HG03064 (cell line): ENCODE data around the gene CUEDC2.

Source experiments
- ATAC-seq: cut with Tn5 transposase; IDR thresholded peaks from one replicate; pipeline ENCODE4 v1.9.1; 2021; ENCODE audit warnings: low read depth; ENCODE audit not compliant: unreplicated experiment

CUEDC2 gene

DNA sequence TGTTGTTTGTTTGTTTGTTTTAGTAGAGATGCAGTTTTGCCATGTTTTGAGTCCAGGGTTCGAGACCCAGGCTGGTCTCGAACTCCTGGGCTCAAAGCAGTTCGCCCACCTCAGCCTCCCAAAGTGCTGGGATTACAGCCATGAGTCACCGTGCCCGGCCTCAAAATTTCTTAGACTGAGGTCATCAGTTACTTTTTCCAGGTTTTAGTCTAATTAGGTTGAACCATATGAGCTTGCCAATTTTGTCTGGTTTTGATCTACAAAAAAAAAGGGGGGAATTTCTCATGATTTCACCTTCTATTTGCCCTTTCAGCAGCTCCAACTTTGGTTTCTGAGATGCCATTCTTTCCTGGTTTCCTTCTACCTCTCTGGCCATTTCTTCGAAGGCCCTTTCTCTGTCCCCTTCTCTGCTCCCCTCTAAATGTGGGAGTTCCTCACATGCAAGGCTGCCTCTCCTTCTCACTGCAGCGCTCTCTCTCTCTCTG, 5.5 kb downstream of the CUEDC2 start:
- ATAC-seq, result no peak

DNA sequence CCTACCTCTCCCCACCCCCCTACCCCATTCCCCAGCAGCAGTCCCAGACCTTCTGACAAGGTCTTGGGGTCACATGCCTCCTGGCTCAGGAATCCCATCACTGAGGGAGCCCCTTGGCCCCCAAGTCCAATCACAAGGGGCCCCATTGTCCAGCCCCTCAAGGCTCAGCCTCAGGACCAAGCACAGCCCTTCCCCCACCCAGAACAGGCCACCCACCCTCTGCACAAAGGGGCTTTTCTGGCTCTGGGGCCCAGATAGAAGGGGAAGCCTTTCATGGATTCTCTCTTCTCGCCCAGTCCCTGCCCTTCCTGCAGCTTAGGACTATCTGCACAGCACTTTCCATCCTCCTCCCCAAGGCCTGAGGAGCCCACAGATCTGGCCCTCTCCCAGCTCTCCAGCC, 6.9 kb downstream of the CUEDC2 start:
- no peak for ATAC-seq

DNA sequence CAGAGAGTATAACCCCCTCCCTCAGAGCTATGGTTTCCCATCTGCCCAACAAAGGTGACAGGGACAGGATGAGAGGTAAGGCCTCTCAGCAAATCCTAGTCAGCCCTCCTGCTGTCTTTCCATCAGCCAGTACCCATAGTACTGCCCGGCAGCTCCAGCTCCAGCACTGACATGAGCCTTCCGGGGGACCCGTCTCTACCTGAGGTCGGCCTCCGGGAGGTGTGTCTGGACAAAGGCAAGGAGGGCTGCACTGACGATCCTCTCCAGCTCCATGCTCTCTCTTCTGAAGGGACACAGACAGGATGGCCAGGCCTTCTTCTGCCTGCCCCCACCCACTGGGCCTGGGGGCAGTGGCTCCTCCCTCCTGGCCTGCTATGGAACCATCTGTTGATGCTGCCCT, 7.5 kb downstream of the CUEDC2 start:
- ATAC-seq, result no peak

DNA sequence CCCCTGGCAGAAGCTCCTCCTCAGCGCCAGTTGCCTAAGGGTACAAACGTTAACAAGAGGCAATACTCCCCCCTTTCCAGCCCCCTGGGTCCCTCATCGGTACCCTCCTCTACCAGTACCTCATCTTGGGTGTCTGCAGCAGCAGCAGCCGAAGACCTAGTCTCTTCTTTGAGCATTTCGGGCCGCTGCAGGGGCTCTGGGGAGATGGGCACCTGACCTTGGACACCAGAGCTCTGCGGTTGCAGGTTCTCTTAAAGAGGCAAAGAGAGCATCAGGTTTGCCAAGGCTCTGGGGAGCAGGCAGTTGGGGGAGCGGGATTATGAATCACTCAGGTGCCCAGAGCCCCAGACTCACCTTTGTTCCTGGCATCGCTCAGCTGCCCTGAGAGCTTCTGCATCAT, 8.2 kb downstream of the CUEDC2 start:
- ATAC-seq, result no peak

DNA sequence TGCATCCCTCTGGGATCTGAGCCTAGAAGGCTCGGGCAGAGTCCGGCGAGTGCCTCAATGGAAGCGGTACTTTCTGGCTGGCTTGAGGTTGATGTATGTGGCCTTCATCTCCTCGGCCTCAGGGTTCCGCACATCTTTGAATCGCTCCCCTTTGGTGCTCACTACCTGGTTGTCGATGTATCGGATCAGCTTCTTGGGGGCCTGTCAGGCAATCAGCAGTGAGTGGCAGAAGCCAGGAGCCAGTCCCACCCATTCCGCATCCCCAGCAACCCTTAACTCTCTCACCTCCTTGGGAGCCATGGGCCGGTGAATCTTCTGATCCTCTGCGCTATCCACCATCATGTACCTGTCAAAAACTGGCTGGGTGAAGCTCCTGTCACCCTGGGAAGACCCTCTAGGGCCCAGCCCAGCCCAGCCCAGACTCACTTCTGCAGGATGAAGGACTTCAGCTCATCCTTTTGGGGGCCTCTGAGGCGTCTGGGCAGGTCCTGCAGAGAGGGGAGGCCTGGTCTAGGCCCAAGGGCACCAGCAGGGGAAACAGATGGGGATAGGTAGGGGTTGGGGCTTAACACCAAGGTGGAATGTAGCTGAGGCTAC, 8.9 kb downstream of the CUEDC2 start:
- ATAC-seq, result no peak

DNA sequence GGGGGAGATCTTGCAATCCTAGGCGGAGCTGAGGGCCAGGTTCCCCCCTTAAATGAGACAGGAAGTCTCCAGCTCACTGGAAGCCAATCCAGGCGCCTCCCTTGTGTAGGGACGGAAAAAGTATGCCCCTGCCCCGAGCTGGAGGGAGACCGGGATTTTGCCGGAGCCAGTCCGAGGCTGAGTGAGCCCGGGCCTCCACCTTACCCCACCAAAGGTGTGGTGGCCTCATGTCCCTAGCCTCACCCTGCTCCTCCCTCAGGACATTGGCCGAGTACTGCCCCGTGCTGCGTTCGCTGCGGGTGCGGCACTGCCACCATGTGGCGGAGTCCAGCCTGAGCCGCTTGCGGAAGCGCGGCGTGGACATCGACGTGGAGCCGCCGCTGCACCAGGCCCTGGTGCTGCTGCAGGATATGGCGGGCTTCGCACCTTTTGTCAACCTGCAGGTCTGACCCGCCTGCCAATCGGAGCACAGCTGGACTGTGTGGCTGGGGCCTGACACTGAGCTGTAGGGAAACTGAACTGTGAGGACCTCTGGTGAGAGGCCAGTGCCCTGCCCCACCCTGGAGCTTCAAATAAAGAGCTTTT, 9.7 kb downstream of the CUEDC2 start:
- ATAC-seq, result no peak

DNA sequence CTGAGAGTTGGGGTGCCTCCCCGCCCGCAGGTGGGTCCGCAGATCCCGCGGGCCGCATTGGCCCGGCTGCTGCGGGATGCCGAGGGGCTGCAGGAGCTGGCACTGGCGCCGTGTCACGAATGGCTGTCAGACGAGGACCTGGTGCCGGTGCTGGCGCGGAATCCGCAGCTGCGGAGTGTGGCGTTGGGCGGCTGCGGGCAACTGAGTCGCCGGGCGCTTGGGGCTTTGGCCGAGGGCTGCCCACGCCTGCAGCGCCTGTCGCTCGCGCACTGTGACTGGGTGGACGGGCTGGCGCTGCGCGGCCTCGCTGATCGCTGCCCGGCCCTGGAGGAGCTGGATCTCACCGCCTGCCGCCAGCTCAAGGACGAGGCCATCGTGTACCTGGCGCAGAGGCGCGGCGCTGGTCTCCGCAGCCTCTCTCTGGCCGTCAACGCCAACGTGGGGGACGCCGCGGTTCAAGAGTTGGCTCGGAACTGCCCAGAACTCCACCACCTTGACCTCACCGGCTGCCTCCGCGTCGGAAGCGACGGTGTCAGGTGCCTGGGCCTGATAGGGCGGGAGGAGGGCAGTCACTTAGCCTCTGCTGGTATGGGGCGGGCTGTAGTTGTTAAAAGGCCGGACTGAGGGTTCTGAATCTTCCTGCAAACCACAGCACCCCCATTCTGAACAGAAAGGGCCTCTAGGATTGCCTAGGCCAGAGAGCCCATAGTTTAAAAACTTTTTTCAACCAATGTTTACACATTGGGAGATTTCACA, 10.4 kb downstream of the CUEDC2 start:
- peak; percentile 4 for ATAC-seq

DNA sequence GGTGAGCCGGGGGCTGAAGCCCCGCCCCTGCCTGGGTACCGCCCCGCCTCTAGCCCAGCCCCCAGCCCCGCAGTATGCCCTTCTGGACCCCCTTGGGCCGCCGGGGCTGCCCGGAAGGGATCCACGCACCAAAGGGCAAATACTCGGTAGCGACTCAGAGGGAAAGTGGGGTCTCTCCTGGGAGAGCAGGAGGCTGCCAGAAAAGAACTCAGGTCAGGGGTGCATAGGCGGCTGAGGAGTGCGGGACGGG, 10.9 kb downstream of the CUEDC2 start:
- peak; percentile 2 for ATAC-seq

DNA sequence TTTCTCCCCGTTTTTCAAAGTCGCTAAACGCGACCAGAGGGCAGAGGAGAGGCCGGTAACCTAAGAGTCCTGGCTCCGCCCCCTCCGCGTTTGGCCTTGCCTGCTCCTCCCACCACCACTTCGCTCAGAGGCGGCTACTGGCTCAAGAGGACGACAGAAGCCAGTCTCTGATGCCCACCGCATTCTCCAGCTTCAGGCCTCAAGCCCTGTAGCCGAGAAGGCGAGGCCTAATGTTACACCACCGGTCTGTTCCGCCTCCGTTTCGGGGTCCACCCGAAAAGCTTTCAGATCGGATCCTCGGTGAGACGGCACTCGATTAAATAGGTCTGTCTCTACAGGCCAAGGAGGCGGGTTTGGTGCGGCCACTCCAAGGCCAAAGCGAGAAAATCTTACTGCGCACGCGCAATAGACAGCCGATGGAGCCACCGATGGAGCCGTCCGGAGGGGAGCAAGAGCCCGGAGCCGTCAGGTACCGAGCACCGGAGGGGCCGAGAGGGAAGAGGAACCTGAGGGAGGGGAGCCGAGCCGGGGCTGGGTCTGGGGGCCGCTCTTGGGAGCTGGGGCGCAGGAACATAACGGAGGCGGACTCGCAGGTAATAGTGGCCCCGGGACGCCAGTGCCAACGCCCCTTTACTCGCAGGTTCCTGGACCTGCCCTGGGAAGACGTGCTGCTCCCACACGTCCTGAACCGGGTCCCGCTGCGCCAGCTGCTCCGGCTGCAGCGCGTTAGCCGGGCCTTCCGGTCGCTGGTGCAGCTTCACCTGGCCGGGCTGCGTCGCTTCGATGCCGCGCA, 11.5 kb downstream of the CUEDC2 start, which contains the start of gene FBXL15:
Gene FBXL15, plus strand, starts transcription at position 123 of the 793 bp plus-strand sequence. Its CDS starts 294 bp downstream, at position 417.
- ATAC-seq, result peak; percentile 44

DNA sequence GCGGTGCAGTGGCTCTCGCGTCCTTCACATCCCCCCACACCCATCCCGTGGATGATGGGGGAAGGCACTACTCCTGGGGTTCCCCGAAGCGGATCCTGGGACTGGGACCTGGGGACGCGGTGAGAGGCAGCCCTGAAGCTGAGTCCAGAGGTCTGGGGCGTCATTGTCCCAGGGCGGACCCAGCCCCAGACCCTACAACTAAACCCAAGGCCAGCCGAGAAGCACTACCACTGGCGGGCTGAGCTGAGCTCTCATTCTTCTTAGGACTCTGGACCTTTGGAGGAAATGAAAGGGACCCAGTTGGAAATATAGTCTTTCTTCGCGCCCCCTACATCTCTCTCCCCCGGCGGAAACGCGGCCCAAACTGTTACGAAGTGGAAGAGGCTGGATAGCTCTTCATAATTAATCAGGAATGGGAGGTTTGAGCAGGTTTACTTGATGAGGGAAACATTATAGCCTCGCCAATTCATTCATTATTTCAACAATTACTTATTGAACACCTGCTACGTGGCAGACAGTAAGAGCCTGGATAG, 12.1 kb downstream of the CUEDC2 start:
- no peak for ATAC-seq

DNA sequence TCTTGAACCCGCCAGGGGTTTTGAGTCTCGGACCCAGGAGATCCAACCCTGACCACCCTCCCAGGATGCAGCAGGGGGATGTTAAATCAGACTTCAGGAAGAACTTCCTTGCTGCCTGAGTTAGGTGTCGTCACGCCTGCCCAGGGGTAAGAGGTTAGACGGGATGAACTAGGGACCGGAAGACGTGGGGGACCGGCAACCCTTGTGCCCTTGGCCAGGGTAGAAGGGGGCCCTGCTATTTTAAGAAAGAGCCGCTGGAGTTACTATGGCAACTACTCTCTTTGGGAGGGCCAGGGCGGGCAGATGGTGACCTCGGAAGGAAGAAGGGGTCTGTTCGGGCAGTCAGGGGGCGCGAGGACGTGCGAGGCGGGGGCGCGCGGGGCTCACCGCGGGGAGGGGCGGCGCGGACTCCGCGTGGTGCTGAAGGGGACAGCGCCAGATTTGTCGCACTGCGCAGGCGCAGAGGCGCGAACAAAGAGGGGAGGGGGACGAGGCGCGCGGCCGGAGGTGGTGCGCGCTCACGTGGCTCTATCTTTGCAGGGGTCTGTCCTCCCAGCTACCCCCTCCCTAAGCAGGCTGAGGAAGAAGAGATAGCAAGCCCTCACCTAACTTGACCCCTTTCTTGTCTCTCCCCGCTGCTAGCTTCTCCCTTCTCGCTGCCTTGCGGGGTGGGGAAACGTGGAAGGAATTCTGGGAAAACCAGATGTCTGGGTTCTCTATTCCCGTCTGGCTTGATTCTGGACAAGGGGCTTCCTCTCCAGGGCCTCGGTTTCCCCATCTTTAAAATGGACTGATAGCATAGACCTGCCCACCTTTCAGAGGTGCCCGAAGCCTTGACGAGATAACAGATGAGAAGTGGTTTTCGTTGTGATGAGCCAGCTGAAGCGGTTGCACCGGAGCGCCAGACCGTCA, 12.8 kb downstream of the CUEDC2 start:
- no peak for ATAC-seq

DNA sequence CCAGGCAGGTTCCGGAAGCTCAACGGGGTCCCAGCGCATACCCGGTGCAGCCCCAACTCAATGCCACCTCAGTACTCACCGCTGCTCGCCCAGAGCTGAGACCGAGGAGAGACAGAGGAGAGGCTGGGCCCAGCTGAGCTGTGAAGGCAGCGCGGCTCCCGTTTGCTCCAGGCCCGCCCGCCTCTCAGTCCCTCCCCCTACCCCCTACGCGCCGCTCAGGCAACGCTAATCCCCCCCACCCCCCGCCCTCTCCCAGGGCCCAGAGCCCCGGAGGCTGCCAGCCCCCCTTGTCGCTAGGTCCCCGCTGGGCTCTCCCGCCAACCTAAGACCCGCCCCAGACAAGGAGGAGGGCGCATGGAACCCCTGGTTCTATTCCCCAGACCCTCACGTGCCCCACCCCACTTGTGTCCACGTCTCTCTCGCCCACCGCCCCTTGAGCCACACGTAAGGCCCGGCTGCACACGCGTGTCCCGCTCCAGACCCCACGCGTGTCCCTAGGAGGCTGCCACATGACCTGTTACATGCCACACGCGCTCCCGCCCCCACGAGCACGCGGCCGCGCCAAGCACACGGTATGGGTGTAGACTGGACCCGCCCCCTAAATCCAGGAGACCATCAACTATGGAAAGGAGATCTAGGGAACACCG, 13.6 kb downstream of the CUEDC2 start, which contains the start of gene PSD:
Gene PSD, minus strand, starts transcription at position 164 of the 647 bp plus-strand sequence. CDS start 1,747 bp downstream, outside the sequence.
- no peak for ATAC-seq

DNA sequence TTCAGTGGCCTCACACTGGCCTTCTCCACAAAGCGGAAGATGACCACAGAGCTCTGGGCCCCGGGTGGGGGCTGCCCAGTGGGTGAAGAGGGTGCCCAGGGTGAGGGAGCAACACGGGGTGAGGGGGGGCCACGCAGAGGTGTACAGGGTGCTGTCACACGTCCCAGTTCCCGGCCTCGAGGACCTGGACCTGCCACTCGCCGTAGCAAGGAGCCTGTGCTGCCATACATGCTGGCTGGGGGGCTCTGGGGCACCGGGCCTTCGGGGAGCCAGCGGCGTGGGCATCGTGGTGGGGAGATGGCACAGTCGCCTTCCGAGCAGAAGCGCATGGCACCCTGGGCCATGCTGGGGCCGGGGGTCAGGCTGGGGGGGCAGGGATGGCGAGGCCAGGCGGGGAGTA, 15.7 kb downstream of the CUEDC2 start:
- ATAC-seq, result no peak

DNA sequence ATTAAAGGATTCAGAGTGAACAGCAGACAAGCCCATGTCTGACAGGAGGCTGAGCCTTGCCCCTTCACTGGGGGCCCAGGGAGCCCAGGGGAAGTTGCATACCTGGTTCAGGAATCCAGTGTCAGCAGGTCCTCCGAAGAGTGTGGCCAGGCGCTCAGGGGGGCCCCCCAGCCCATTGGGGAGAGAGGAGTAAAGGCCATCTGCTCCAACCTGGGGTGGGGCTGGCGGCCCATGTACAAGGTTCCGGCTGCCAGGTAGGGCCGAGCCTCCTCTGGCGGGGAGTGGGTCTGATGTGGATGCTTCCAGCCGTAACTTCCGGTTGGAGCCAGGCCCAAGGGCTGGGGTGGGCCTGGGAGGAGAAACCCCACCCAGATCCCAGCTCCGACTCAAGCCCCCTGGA, 16.1 kb downstream of the CUEDC2 start:
- ATAC-seq, result no peak

DNA sequence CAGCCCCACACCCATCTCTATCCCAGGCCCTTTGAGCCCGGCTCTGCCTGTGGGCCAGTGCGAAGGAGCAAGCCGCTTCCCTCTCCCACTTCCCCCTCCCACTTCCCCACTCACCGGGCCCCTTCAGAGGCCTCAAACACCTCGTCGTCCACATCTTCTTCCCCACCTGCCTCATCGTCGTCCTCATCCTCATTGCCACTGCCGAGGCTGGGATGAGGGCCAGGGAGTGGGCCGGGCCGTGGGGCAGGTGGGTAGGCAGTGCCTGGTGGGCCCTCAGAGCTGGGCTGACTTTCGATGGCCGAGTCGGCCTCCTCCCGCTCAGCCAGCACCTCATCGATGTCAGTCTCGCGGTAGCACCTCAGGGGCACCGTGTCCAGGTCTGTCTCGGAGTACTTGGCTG, 17.6 kb downstream of the CUEDC2 start:
- no peak for ATAC-seq

DNA sequence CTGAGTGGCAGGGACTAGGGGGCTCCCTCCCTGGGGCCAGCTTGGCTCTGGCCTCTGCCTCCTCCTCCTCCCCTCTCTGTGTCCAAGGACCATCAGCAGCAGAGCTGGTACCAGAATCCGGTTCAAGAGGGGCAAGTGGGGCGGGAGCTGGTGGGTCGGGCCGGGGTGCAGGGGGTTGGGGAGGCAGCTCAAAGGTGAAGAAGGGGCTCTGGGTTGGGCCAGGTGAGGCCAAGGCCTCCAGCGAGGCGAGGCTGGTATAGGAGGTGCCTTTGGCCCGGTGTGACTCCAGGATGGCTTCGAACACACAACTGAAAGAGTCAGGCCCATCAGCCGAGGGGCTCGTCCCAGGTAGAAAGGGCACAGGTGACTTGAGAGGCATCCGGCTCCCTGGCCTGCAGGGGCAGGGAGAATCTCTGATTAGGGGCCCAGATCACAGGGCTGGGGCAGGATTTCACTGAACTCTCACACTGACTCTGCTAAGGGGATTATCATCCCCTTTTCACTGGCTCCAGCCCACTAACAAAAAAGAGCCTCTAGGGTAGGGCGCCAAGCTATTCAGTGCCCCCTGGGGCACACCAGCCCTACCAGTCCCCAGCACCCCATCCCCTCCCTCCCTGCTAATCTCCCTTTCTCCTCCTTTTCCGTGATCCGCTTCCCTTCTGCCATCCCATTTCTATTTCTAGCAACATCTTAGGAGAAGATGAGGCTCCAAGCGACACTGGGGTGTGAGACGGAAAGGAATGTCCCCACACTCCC, 18.4 kb downstream of the CUEDC2 start:
- ATAC-seq, result no peak

DNA sequence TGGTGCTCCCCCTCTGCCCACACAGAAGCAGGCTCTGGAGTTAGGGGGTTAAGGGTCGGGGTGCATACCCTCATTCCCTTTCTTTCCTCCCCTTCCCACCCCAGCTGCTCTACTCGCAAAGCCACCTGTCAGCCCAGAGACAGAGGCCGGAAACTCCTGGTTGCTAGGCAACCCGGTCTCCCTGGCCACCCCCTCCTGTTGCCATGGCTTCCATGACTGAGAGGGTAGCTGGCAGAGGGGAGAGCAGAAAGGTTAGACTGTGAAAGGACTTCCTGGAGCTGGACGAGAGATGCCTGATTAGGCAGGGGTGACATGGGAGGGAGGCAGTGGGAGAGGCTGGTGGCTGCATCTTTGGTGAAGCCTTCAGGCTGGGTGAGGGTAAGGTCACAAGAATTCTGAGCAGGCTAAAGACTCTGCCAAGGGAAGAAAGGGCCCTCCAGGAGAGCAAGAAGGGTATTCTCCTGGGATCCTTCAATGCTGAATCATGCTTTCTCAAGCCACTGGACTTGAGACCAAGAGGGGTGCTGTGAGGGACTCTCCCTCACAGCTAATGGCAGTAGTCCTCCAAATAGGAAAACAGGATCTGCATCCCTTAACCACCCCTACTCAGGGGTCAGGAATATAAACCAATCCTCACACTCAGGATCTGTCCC, 19.2 kb downstream of the CUEDC2 start:
- ATAC-seq, result no peak

DNA sequence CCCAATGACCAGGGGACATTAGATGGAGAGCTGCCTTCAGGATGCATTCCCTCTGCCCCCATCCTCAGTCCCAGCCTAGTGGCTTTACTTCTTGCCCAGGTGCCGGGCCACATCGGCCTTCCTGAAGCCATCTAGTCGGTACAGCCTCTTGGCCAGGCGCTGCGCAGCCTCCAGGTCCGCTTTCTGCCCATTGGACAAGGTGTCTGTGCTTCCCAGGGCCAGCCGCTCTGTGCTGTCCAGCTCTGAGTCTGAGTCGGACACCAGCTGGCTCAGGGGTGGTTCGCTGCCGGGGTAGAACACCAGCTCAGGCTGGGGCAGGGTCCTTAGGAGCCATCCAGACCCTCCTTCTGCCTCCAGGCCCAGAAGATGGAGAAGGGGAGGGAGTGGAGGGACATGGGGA, 20.1 kb downstream of the CUEDC2 start:
- ATAC-seq, result no peak
